ENCODE data around the gene SPSB1. TPM values are rescaled to one million over a fixed set of nuclear protein-coding genes. Genes with fewer than 3 reads are reported as not detected.

Gene SPSB1
- 23.5 and 26.6 TPM in 2 replicates for total RNA-seq

GRCh38 chr1:9292361-9293240 is at the start of gene SPSB1:
Gene SPSB1 (plus strand): TSS chr1:9292894. CDS start chr1:9355892, 62,998 bp downstream.

Other genes with a start within 250 kb of the SPSB1 start
- 1.3 and 3.3 TPM in 2 replicates for gene SLC2A5, start 223.3 kb upstream of the SPSB1 start, total RNA-seq
- 2.1 and 2.9 TPM in 2 replicates for gene GPR157, start 163.8 kb upstream of the SPSB1 start, total RNA-seq
- gene H6PD, start 58.1 kb upstream of the SPSB1 start, total RNA-seq: 37.2 and 69.9 TPM in 2 replicates
- gene SLC25A33, start 246.6 kb downstream of the SPSB1 start, total RNA-seq: 7.8 and 9.6 TPM in 2 replicates

Data from pericardium fibroblast (primary cell).